BLaER1 treated with 17β-estradiol and CSF1 and Interleukin-3, amounts not matched to agents 10 nM and 100 nM (cell line): ENCODE results near the gene SUPT6H.
A peak's percentile ranks its signal among the peaks of the same experiment; 100 is the strongest.
"Not testable (repeated sequence)": the region's sequence is repeated elsewhere in the genome, so short reads cannot be mapped to it uniquely, and the experiment has no call there.

Experiments
- H3K27ac ChIP-seq, 11 experiments: shearing (Covaris generic); formaldehyde crosslinking; 2 replicates each; pipeline ENCODE4 v1.8.1; 2022
- H3K27me3 ChIP-seq, 11 experiments: shearing (Covaris generic); formaldehyde crosslinking; 2 replicates each; pipeline ENCODE4 v1.8.1; 2022
- H3K36me3 ChIP-seq, 11 experiments: shearing (Covaris generic); formaldehyde crosslinking; 2 replicates each; pipeline ENCODE4 v1.8.1; 2022
- H3K4me1 ChIP-seq, 10 experiments: shearing (Covaris generic); formaldehyde crosslinking; 2 replicates each; pipeline ENCODE4 v1.8.1; 2022
- H3K4me2 ChIP-seq, 11 experiments: shearing (Covaris generic); formaldehyde crosslinking; 2 replicates each; pipeline ENCODE4 v1.8.1; 2022
- H3K4me3 ChIP-seq, 10 experiments: shearing (Covaris generic); formaldehyde crosslinking; 2 replicates each; pipeline ENCODE4 v1.8.1; 2022
- H3K9ac ChIP-seq, 11 experiments: shearing (Covaris generic); formaldehyde crosslinking; 2 replicates each; pipeline ENCODE4 v1.8.1; 2022
- H3K9me3 ChIP-seq, 11 experiments: shearing (Covaris generic); formaldehyde crosslinking; replicated peaks in 1 of 11; 2 replicates each; pipeline ENCODE4 v1.8.1; 2022
- H4K20me1 ChIP-seq, 11 experiments: shearing (Covaris generic); formaldehyde crosslinking; 2 replicates each; pipeline ENCODE4 v1.8.1; 2022
- Cebpa-rat ChIP-seq, 11 experiments: shearing (Covaris generic); IDR thresholded peaks; 2 replicates each; pipeline ENCODE4 v1.8.1; 2022

Gene SUPT6H

DNA sequence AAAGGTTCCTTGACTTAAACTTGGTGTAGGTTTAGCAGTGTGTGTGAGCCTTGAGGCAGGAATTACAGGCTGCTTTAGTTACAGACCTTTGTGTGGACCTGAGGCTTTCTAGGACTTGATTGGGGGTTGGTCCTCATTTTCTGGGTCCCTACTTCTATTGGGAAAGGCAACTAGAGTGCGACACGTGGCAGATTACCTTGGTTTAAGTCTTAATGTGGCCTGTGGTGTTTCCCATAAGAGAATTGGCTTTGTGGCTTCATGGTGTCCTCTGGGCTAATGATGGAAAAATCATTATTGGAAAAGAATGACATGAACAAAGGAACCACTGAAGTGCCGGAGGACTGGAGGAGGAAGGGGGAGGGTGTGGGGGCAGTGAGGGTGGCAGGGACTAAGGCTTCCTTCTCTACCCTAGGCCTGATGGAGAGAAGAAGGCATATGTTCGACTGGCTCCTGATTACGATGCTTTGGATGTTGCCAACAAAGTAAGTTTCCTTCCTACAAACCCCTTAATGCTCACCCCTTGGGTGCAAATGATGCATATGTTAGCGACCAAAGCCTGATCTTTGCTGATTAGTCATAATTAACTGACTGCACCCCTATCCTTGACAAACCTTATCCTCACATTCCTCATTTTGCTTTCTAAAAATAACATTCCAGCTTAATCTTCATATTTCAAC, 61.3 kb downstream of the SUPT6H start:
- H3K36me3 ChIP-seq: peaks cover 41 to 48% (median 45%) of the 10 kb centered on the region in 11 experiments
- peaks cover 43 to 59% (median 54%) of the 10 kb centered on the region in 11 experiments for H4K20me1 ChIP-seq
- H3K4me2 ChIP-seq: peak overlapping the region; percentile 90 to 100 (median 100)
- no peak for TF ChIP-seq Cebpa-rat (IDR thresholded peaks at IDR 0.05)
- peak overlapping the region in 8 of 10 experiments; percentile 83 to 97 (median 92); a peak in 17 of 20 replicates for H3K4me3 ChIP-seq
- H3K27me3 ChIP-seq: no peaks in the 10 kb centered on the region
- H3K9ac ChIP-seq: peak overlapping the region; percentile 83 to 99 (median 96)
- H3K9me3 ChIP-seq: no peaks in the 10 kb centered on the region
- peaks cover 67 to 72% (median 70%) of the 10 kb centered on the region in 10 experiments for H3K4me1 ChIP-seq
- H3K27ac ChIP-seq: peak overlapping the region in 9 of 11 experiments; percentile 25 to 99 (median 97); a peak in 10 of 22 replicates

DNA sequence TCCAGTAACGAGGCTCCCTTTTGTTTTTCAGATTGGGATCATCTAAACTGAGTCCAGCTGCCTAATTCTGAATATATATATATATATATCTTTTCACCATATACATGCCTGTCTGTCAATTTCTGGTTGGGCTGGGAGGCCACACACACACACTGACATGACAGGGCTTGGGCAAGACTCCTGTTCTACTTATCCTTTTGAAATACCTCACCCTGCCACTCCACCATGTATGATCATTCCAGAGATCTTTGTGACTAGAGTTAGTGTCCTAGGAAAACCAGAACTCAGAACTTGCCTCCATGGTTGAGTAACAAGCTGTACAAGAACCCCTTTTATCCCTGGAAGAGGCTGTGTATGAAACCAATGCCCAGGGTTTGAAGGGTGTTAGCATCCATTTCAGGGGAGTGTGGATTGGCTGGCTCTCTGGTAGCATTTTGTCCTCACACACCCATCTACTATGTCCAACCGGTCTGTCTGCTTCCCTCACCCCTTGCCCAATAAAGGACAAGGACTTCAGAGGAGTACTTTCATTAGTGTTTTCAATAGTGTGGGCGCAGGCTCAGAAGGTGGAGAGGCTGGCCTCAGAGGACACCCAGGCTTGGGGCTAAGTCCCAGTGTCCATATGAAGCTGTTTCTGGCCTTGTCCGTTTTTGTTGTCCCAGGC, 62.0 kb downstream of the SUPT6H start:
- Histone ChIP-seq H3K4me1 (peaks cover 60 to 67% (median 64%) of the 10 kb centered on the region in 10 experiments), H4K20me1 (peaks cover 43 to 59% (median 54%) of the 10 kb centered on the region in 11 experiments), H3K4me2 (peak overlapping the region; percentile 90 to 100 (median 100)), H3K36me3 (peaks cover 41 to 48% (median 45%) of the 10 kb centered on the region in 11 experiments), H3K27ac (peak overlapping the region in 4 of 11 experiments; percentile 8 to 86 (median 83); a peak in 6 of 22 replicates), H3K9ac (peak overlapping the region; percentile 83 to 99 (median 96); a peak in 18 of 22 replicates), H3K4me3 (peak overlapping the region in 8 of 10 experiments; percentile 8 to 97 (median 88); a peak in 11 of 20 replicates)
- H3K27me3 ChIP-seq, H3K9me3 ChIP-seq: not testable (repeated sequence)

DNA sequence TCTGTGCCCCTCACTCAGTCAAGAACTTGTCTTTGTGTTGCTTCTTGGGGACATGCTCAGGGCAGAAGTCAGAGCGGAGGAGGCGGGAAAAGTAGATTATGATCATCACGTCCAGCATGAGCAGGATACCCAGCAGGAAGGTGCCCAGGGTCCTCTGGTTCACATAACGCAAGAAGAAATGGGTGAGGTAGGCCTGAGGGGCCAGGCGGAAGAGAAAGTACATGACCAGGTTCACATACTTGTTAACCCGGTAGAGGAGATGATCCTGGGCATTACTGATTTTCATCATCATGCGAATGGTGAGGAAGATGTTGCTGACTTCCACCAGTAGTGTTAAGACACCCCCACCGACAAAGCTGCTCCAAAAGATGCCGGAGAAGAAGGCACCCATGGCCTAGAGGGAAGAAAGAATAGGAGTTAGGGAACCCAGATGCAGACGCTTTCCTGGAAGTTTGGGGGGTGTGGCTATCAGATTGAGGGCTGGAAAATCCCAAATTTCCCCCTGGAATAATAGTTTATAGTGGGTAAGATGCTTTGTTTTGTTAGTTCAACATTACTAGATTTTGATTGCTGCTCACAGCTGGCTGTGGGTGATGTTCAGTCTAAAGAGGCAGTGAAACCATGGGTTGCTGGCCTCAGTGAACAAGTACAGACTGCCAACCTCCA, 62.6 kb downstream of the SUPT6H start:
- Histone ChIP-seq H3K9ac (peak overlapping the region in 10 of 11 experiments; percentile 83 to 99 (median 96); a peak in 20 of 22 replicates), H4K20me1 (peaks cover 43 to 59% (median 54%) of the 10 kb centered on the region in 11 experiments), H3K4me3 (peak overlapping the region; percentile 63 to 87 (median 78); a peak in 16 of 20 replicates), H3K27ac (peak overlapping the region in 10 of 11 experiments; percentile 49 to 86 (median 83); a peak in 16 of 22 replicates), H3K36me3 (peaks cover 41 to 48% (median 45%) of the 10 kb centered on the region in 11 experiments), H3K27me3 (no peaks in the 10 kb centered on the region), H3K4me1 (peaks cover 62 to 70% (median 67%) of the 10 kb centered on the region in 10 experiments), H3K4me2 (peak overlapping the region; percentile 90 to 100 (median 100)), H3K9me3 (no peaks in the 10 kb centered on the region)
- no peak for TF ChIP-seq Cebpa-rat (IDR thresholded peaks at IDR 0.05)

DNA sequence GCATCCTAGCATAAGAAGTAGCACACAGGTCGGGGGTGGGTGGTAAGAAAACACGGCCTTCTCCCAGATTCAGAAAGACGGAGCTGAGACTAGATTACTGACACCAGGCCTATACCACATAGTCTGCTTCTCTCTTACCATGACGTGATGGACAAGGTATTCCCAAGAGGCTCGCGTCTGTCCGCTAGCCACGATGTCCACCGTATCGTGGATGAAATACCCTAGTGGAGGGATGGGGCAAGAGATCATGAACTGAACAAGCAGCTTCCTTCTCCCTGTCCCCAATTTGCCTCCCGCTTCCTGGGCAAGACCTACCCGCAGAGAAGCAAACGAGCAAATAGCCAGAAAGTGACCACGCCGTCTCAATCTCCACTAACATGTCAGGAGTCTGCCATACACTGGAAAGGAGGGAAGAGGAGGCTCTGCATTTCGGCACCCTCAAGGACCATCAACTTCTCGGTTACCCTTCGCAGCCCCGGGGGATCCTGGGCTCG, 63.2 kb downstream of the SUPT6H start:
- Histone ChIP-seq H3K9me3 (no peaks in the 10 kb centered on the region), H3K4me1 (peaks cover 68 to 76% (median 73%) of the 10 kb centered on the region in 10 experiments), H3K36me3 (peaks cover 41 to 48% (median 45%) of the 10 kb centered on the region in 11 experiments), H3K27ac (peak overlapping the region; percentile 7 to 86 (median 83); a peak in 21 of 22 replicates), H3K9ac (peak overlapping the region; percentile 71 to 99 (median 96)), H3K4me3 (peak overlapping the region; percentile 63 to 87 (median 78)), H3K4me2 (peak overlapping the region; percentile 90 to 100 (median 100)), H3K27me3 (no peaks in the 10 kb centered on the region), H4K20me1 (peaks cover 43 to 57% (median 53%) of the 10 kb centered on the region in 11 experiments)
- TF ChIP-seq Cebpa-rat (IDR thresholded peaks at IDR 0.05): no peak

DNA sequence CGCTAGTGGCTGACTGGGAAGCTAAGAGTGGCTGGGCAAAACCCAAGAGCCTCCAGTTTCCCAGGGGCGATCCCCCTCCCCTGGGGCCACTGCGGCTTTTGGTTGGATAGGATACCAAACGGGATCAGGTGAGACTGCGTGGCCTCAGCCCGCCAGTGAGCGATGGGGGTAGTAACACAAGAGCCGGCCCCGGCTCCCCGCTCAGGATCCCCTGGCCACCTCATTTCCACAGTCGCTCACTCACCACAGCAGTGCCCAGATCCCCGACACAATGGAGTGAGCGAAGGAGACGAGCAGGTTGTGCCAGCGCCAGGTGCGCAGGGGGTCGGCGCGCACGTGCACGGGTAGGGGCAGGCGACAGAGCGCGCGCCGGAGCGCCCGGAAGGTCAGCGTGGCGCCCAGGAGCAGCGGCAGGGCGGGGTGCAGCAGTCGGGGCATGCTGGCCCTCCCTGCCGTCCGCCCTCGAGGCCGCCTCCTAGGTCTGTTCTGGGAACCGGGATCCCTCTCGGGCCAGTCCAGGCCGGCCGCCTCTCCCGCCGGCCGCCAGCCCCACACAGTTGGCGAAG, 63.7 kb downstream of the SUPT6H start:
- H3K27me3 ChIP-seq: no peaks in the 10 kb centered on the region
- peak overlapping the region; percentile 7 to 86 (median 83); a peak in 21 of 22 replicates for H3K27ac ChIP-seq
- H3K9ac ChIP-seq: peak overlapping the region; percentile 71 to 99 (median 96)
- H3K4me1 ChIP-seq: peaks cover 72 to 78% (median 76%) of the 10 kb centered on the region in 10 experiments
- TF ChIP-seq Cebpa-rat (IDR thresholded peaks at IDR 0.05): no peak
- H3K9me3 ChIP-seq: no peaks in the 10 kb centered on the region
- peak overlapping the region; percentile 63 to 87 (median 78) for H3K4me3 ChIP-seq
- peaks cover 40 to 44% (median 42%) of the 10 kb centered on the region in 11 experiments for H3K36me3 ChIP-seq
- peaks cover 43 to 52% (median 51%) of the 10 kb centered on the region in 11 experiments for H4K20me1 ChIP-seq
- H3K4me2 ChIP-seq: peak overlapping the region; percentile 90 to 100 (median 100)

DNA sequence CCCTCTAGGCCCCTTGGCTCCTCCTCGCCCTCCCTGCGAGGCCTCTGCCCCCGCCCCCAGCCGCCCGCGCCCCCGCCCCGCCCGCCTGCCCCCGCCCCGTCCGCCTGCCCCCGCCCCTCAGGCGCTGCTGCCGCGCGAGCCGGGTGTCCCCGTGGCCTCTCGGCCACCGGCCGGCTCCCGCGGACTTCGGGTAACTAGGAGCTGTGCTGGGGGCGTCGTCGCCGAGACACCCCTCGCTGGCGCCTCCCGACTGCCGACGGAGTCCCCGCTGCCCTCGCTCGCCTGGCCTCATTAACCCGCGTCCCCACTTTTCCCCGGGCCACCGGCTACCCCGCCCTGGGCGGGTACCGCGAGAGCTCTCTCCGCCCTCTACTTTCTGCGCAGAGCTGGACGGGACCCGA, 64.2 kb downstream of the SUPT6H start, which contains the start of gene TLCD1:
Gene TLCD1, minus strand, starts transcription at position 8 of the 401 bp plus-strand sequence. CDS start 136 bp downstream, outside the sequence.
- Histone ChIP-seq H3K27ac (peak within 1 kb of the TSS; percentile 7 to 90 (median 83); a peak in 21 of 22 replicates), H3K9me3 (no peaks in the 10 kb centered on the region), H3K9ac (peak within 1 kb of the TSS; percentile 75 to 99 (median 96)), H3K4me2 (peak within 1 kb of the TSS; percentile 90 to 100 (median 100)), H3K4me3 (peak within 1 kb of the TSS; percentile 63 to 87 (median 78)), H3K4me1 (peaks cover 70 to 79% (median 75%) of the 10 kb centered on the region in 10 experiments), H3K36me3 (peaks cover 35 to 39% (median 37%) of the 10 kb centered on the region in 11 experiments), H3K27me3 (no peaks in the 10 kb centered on the region), H4K20me1 (peaks cover 38 to 47% (median 46%) of the 10 kb centered on the region in 11 experiments)
- no peak for TF ChIP-seq Cebpa-rat (IDR thresholded peaks at IDR 0.05)

DNA sequence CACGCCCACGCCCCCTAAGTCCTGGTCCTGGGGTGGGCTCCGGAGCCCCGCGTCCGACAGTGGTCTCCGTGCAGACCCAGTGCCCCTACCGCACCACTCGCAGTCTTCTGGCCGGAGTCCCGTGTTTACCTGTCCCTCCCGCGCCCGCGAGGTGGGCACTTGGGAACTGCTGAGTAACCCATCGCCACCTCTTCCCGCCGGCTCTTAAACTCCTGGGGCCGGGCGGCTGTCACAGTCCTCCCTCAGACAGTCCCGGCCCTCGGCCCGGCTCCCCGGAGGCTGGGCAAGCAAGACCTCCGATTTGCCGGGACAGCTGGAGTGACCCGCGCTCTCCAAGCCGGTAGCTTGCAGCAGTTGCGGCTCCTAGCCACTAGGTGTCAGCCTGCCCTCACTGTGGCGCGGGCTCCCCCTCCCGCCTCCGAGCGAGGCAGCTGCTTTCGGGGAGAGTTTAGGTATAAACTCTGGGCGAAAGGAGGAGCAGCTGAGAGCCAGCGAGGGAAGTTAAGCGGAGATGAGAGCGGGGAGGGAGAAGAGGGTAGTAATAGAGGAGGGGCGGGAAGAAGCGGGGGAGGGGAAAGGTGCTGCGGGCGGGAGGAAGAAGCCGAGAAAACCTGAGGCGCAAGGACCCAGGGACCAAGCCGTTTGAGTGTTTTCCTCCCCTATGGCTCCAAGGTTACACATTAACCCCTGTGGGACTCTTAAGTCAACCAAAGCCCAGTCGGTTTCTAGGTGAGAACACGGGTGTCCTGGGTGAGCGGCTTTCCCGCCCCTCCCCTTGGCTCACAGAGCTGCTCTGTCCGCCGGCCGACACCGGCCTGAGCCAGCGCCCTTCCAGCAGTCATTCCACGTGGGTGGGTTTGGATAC, 64.9 kb downstream of the SUPT6H start:
- Histone ChIP-seq H3K27ac (peak overlapping the region in 10 of 11 experiments; percentile 46 to 90 (median 83); a peak in 20 of 22 replicates), H3K9ac (peak overlapping the region; percentile 75 to 99 (median 96)), H4K20me1 (peaks cover 32 to 41% (median 40%) of the 10 kb centered on the region in 11 experiments), H3K4me3 (peak overlapping the region; percentile 63 to 87 (median 78)), H3K4me2 (peak overlapping the region; percentile 85 to 100 (median 100)), H3K36me3 (peaks cover 29 to 32% (median 31%) of the 10 kb centered on the region in 11 experiments), H3K4me1 (peaks cover 63 to 73% (median 68%) of the 10 kb centered on the region in 10 experiments), H3K9me3 (no peaks in the 10 kb centered on the region), H3K27me3 (no peaks in the 10 kb centered on the region)
- no peak for TF ChIP-seq Cebpa-rat (IDR thresholded peaks at IDR 0.05)
